ENCODE data around the gene C12orf43.

DNA sequence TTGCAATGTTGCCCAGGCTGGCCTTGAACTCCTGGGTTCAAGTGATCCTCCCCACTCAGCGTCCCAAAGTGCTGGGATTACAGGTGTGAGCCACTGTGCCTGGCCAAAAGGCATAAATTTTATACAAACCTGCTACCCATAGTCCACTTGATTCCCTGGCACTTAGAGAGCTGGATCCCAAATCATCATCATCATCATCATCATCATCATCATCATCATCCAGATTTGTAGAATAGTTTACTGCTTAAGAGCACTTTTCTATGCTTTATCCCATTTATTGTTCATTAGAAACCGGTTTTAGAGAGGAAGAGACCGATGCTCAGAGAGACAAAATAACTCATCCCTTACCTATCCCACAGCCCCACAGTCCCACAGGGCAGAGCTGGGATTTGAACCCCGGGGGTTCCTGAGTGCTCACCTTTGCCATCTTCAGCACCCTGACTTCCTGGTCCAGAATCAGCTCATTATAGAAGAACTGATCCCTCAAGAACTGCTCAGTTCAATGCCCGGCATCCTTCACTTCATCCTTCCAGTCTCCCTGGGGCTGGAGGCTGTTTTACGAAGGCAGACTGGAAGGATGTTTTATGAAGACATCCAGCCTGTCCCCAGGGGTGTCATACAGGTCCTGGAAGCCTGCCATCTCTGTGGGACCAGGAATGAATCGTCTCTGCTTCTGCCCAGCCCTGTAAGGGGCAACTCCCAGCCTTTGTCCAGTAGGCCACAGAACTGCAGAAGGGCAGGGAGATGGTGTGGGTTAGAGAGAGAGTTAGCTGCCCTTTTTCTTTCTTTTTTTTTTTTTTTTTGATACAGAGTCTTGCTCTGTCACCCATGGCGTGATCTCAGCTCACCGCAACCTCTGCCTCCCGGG, 43.0 kb upstream of the C12orf43 start:
- no peak for TF ChIP-seq SUZ12 (IDR thresholded peaks at IDR 0.05; ENCODE audit: extremely low read depth, insufficient read depth, insufficient read length)
- no peak for TF ChIP-seq YY1 (IDR thresholded peaks at IDR 0.05; ENCODE audit: insufficient read depth, insufficient read length)

Data from NT2/D1 (cell line).